ENCODE data around the gene SIRPB2.

SIRPB2 gene

DNA sequence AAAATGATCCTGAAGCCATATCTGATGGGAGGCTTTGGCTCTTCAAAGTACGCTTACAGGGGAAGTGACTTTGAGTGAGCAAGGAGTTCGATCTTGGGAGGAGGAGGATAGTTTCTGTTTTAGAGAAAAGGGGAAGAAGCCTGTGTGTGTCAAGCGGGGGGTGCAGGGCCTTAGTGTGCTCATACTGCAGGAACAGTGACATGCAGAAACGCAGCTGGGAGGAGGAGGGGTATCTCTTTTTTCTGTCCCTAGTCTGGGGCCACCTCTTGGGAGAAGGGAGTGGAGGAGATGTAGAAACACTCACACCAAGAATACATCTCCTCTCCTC lies 46.5 kb upstream of the SIRPB2 start:
- TF ChIP-seq FOXM1 (IDR thresholded peaks at IDR 0.05; ENCODE audit: borderline replicate concordance, low read depth) (no peak), EP300 (IDR thresholded peaks at IDR 0.05; ENCODE audit: borderline replicate concordance) (no peak), YY1 (IDR thresholded peaks at IDR 0.05; ENCODE audit: low read depth) (no peak), ZBTB7A (IDR thresholded peaks at IDR 0.05; ENCODE audit: low read depth) (no peak), TAF1 (IDR thresholded peaks at IDR 0.05; ENCODE audit: low read depth) (no peak), TCF12 (IDR thresholded peaks at IDR 0.05; ENCODE audit: low read depth) (no peak), RAD21 (IDR thresholded peaks at IDR 0.05; ENCODE audit: low read depth) (no peak), NFIC (IDR thresholded peaks at IDR 0.05) (no peak), TEAD4 (IDR thresholded peaks at IDR 0.05) (no peak), CREB1 (IDR thresholded peaks at IDR 0.05; ENCODE audit: low read depth) (no peak), CEBPB (IDR thresholded peaks at IDR 0.05) (no peak), EGR1 (IDR thresholded peaks at IDR 0.05) (no peak)
- TF ChIP-seq, protein P1, sequence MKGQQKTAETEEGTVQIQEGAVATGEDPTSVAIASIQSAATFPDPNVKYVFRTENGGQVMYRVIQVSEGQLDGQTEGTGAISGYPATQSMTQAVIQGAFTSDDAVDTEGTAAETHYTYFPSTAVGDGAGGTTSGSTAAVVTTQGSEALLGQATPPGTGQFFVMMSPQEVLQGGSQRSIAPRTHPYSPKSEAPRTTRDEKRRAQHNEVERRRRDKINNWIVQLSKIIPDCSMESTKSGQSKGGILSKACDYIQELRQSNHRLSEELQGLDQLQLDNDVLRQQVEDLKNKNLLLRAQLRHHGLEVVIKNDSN (IDR thresholded peaks at IDR 0.05): no peak
- TF ChIP-seq, protein P2, sequence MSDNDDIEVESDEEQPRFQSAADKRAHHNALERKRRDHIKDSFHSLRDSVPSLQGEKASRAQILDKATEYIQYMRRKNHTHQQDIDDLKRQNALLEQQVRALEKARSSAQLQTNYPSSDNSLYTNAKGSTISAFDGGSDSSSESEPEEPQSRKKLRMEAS (IDR thresholded peaks at IDR 0.05): no peak
- TF ChIP-seq, protein P3, sequence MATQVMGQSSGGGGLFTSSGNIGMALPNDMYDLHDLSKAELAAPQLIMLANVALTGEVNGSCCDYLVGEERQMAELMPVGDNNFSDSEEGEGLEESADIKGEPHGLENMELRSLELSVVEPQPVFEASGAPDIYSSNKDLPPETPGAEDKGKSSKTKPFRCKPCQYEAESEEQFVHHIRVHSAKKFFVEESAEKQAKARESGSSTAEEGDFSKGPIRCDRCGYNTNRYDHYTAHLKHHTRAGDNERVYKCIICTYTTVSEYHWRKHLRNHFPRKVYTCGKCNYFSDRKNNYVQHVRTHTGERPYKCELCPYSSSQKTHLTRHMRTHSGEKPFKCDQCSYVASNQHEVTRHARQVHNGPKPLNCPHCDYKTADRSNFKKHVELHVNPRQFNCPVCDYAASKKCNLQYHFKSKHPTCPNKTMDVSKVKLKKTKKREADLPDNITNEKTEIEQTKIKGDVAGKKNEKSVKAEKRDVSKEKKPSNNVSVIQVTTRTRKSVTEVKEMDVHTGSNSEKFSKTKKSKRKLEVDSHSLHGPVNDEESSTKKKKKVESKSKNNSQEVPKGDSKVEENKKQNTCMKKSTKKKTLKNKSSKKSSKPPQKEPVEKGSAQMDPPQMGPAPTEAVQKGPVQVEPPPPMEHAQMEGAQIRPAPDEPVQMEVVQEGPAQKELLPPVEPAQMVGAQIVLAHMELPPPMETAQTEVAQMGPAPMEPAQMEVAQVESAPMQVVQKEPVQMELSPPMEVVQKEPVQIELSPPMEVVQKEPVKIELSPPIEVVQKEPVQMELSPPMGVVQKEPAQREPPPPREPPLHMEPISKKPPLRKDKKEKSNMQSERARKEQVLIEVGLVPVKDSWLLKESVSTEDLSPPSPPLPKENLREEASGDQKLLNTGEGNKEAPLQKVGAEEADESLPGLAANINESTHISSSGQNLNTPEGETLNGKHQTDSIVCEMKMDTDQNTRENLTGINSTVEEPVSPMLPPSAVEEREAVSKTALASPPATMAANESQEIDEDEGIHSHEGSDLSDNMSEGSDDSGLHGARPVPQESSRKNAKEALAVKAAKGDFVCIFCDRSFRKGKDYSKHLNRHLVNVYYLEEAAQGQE (IDR thresholded peaks at IDR 0.05; ENCODE audit: low read depth): no peak

- TF ChIP-seq FOXM1 (IDR thresholded peaks at IDR 0.05; ENCODE audit: borderline replicate concordance, low read depth) (no peak), TEAD4 (IDR thresholded peaks at IDR 0.05) (no peak), EGR1 (IDR thresholded peaks at IDR 0.05) (no peak), CREB1 (IDR thresholded peaks at IDR 0.05; ENCODE audit: low read depth) (no peak), NFIC (IDR thresholded peaks at IDR 0.05) (no peak), YY1 (IDR thresholded peaks at IDR 0.05; ENCODE audit: low read depth) (no peak), TCF12 (IDR thresholded peaks at IDR 0.05; ENCODE audit: low read depth) (no peak), RAD21 (IDR thresholded peaks at IDR 0.05; ENCODE audit: low read depth) (no peak), EP300 (IDR thresholded peaks at IDR 0.05; ENCODE audit: borderline replicate concordance) (no peak), TAF1 (IDR thresholded peaks at IDR 0.05; ENCODE audit: low read depth) (no peak)
- TF ChIP-seq, protein P1 (IDR thresholded peaks at IDR 0.05): no peak
- TF ChIP-seq, protein P2 (IDR thresholded peaks at IDR 0.05): no peak
Observed at GRCh38 chr20:1536893-1537730, 45.9 kb upstream of the SIRPB2 start.

DNA sequence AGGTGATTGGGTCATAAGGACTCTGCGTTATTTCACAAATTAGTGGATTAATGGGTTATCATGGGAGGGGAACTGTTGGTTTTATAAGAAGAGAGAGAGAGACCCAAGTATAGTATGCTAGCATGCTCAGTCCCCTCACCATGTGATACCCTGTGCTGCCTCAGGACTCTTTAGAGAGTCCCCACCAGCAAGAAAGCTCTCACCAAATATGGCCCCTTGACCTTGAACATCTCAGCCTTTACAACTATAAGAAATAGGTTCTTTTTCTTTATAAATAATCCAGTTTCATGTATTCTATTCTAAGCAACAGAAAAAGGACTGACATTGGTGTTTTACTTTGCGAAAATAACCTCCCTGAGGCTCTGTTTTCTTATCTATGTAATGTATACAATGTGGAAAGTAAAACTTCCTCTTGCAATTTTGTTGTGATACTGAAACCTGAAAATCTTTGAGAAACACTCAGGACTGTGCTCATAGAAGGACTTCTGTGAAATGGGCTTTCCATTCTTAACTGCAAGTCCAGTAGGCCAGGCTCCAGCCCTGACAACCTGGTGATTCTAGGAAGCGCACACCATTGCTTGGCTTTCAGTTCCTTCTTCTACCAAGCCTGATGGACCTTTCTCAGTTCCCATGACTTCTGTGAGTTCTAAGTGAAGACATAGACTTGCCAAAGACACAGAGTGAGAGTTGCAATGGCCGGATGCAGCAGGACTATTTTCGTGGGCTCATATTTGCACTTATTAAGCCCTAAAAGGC lies 44.4 kb upstream of the SIRPB2 start:
- TF ChIP-seq, protein P3 (IDR thresholded peaks at IDR 0.05; ENCODE audit: low read depth): no peak
- TF ChIP-seq, protein P2 (IDR thresholded peaks at IDR 0.05): no peak
- TF ChIP-seq, protein P1 (IDR thresholded peaks at IDR 0.05): no peak
- TF ChIP-seq TAF1 (IDR thresholded peaks at IDR 0.05; ENCODE audit: low read depth): no peak
- TF ChIP-seq FOXM1 (IDR thresholded peaks at IDR 0.05; ENCODE audit: borderline replicate concordance, low read depth): no peak
- TF ChIP-seq NFIC (IDR thresholded peaks at IDR 0.05): no peak
- no peak for TF ChIP-seq CEBPB (IDR thresholded peaks at IDR 0.05)
- no peak for TF ChIP-seq RAD21 (IDR thresholded peaks at IDR 0.05; ENCODE audit: low read depth)
- TF ChIP-seq ZBTB7A (IDR thresholded peaks at IDR 0.05; ENCODE audit: low read depth): no peak
- TF ChIP-seq CREB1 (IDR thresholded peaks at IDR 0.05; ENCODE audit: low read depth): no peak
- no peak for TF ChIP-seq YY1 (IDR thresholded peaks at IDR 0.05; ENCODE audit: low read depth)
- no peak for TF ChIP-seq TCF12 (IDR thresholded peaks at IDR 0.05; ENCODE audit: low read depth)
- no peak for TF ChIP-seq EP300 (IDR thresholded peaks at IDR 0.05; ENCODE audit: borderline replicate concordance)
- no peak for TF ChIP-seq TEAD4 (IDR thresholded peaks at IDR 0.05)

- no peak for TF ChIP-seq CEBPB (IDR thresholded peaks at IDR 0.05)
- TF ChIP-seq EP300 (IDR thresholded peaks at IDR 0.05; ENCODE audit: borderline replicate concordance): no peak
- TF ChIP-seq NFIC (IDR thresholded peaks at IDR 0.05): no peak
- no peak for TF ChIP-seq TCF12 (IDR thresholded peaks at IDR 0.05; ENCODE audit: low read depth)
- no peak for TF ChIP-seq FOXM1 (IDR thresholded peaks at IDR 0.05; ENCODE audit: borderline replicate concordance, low read depth)
- TF ChIP-seq ZBTB7A (IDR thresholded peaks at IDR 0.05; ENCODE audit: low read depth): no peak
- no peak for TF ChIP-seq YY1 (IDR thresholded peaks at IDR 0.05; ENCODE audit: low read depth)
- TF ChIP-seq TAF1 (IDR thresholded peaks at IDR 0.05; ENCODE audit: low read depth): no peak
- TF ChIP-seq, protein P1 (IDR thresholded peaks at IDR 0.05): no peak
- no peak for TF ChIP-seq RAD21 (IDR thresholded peaks at IDR 0.05; ENCODE audit: low read depth)
- TF ChIP-seq CREB1 (IDR thresholded peaks at IDR 0.05; ENCODE audit: low read depth): no peak
- no peak for TF ChIP-seq EGR1 (IDR thresholded peaks at IDR 0.05)
- TF ChIP-seq, protein P3 (IDR thresholded peaks at IDR 0.05; ENCODE audit: low read depth): no peak
- no peak for TF ChIP-seq TEAD4 (IDR thresholded peaks at IDR 0.05)
- TF ChIP-seq, protein P2 (IDR thresholded peaks at IDR 0.05): no peak
Observed at GRCh38 chr20:1534526-1534925, 43.3 kb upstream of the SIRPB2 start.

Data from Ishikawa (cell line).